Pons (tissue), 1 donor: ENCODE results near the gene CDKAL1.

Experiments
- DNase-seq: peaks from one replicate; pipeline ENCODE4 v3.0.0-alpha.2; 2016; ENCODE audit warnings: low spot score

The CDKAL1 gene

GRCh38 chr6:21141616-21142303 is 607.5 kb downstream of the CDKAL1 start:
- DNase-seq = no peak

- no peak for DNase-seq
These were observed 608.5 kb downstream of the CDKAL1 start for GRCh38 chr6:21142741-21143140.

GRCh38 chr6:21143645-21144044 is 609.4 kb downstream of the CDKAL1 start:
- no peak for DNase-seq

GRCh38 chr6:21144928-21145327 is 610.7 kb downstream of the CDKAL1 start:
- DNase-seq = no peak

GRCh38 chr6:21147995-21148394 is 613.7 kb downstream of the CDKAL1 start:
- DNase-seq = no peak

- DNase-seq = no peak
These were observed 615.2 kb downstream of the CDKAL1 start for GRCh38 chr6:21149470-21149869.

- DNase-seq = no peak
These were observed 616.4 kb downstream of the CDKAL1 start for GRCh38 chr6:21150667-21151066.

- DNase-seq = no peak
These were observed 616.9 kb downstream of the CDKAL1 start for GRCh38 chr6:21151119-21151518.

GRCh38 chr6:21151530-21151929 is 617.3 kb downstream of the CDKAL1 start:
- DNase-seq = no peak

GRCh38 chr6:21157186-21157929 is 623.1 kb downstream of the CDKAL1 start:
- DNase-seq = no peak

- DNase-seq = no peak
These were observed 623.9 kb downstream of the CDKAL1 start for GRCh38 chr6:21158149-21158548.

- no peak for DNase-seq
These were observed 624.6 kb downstream of the CDKAL1 start for GRCh38 chr6:21158873-21159272.

GRCh38 chr6:21159465-21159864 is 625.2 kb downstream of the CDKAL1 start:
- no peak for DNase-seq

- no peak for DNase-seq
These were observed 627.5 kb downstream of the CDKAL1 start for GRCh38 chr6:21161707-21162106.

GRCh38 chr6:21163110-21163837 is 629.0 kb downstream of the CDKAL1 start:
- DNase-seq = no peak

- no peak for DNase-seq
These were observed 629.6 kb downstream of the CDKAL1 start for GRCh38 chr6:21163838-21164180.

- no peak for DNase-seq
These were observed 630.6 kb downstream of the CDKAL1 start for GRCh38 chr6:21164768-21165326.

- DNase-seq = no peak
These were observed 632.5 kb downstream of the CDKAL1 start for GRCh38 chr6:21166754-21167153.

- DNase-seq = no peak
These were observed 633.5 kb downstream of the CDKAL1 start for GRCh38 chr6:21167790-21168189.

- no peak for DNase-seq
These were observed 637.5 kb downstream of the CDKAL1 start for GRCh38 chr6:21171801-21172200.

- no peak for DNase-seq
These were observed 638.8 kb downstream of the CDKAL1 start for GRCh38 chr6:21173031-21173430.

GRCh38 chr6:21173678-21174077 is 639.4 kb downstream of the CDKAL1 start:
- DNase-seq = no peak

- no peak for DNase-seq
These were observed 641.9 kb downstream of the CDKAL1 start for GRCh38 chr6:21176197-21176596.
